DMS53 treated with DMSO at 0.1 percent for 48 hours (cell line): ENCODE measurements around the gene ATAD2B.

ENCODE experiments used
- DNase-seq: peaks from one replicate; lab custom pipeline; 2025; ENCODE audit not compliant: unreplicated experiment; lab: John Stamatoyannopoulos, UW

Gene ATAD2B

GRCh38 chr2:23705771-23706612, 220.9 kb downstream of the ATAD2B start:
- no peak for DNase-seq

DNA sequence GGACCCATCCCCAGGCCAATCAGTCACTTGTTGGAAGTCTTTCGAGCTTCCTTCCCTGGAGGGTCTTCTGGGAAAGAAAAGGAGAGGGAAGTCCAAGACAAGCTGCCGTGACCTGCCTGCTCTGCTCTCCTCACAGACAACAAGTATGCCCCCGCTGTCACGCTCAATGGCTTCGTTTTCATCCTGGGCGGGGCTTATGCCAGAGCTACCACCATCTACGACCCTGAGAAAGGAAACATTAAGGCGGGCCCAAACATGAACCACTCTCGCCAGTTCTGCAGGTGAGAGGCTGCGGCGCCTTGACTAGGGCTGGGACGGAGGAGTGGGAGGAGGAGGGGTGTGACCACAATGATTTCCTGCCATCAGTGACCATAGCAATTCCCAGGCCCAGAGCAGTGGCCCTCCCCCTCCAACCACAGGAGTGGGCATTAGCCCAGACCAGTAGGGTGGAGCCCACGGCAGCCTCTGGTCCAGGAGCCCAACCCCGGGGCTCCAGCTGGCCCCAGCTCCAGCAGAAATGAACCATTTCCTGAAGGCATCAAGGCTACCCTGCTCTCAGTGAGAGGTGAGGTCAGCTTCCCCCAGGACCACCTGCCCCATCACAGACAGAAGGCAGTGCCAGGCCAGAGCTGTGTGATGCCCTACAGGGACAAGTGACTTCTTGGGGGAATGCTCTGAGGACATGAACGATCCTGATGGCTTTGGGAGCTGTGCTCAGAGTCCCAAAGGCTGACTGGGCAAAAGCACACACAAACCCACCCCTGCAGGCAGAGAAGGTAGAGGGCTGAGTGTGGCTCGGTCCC, 223.1 kb downstream of the ATAD2B start:
- DNase-seq: no peak

GRCh38 chr2:23703037-23703582, 223.8 kb downstream of the ATAD2B start:
- DNase-seq: no peak

DNA sequence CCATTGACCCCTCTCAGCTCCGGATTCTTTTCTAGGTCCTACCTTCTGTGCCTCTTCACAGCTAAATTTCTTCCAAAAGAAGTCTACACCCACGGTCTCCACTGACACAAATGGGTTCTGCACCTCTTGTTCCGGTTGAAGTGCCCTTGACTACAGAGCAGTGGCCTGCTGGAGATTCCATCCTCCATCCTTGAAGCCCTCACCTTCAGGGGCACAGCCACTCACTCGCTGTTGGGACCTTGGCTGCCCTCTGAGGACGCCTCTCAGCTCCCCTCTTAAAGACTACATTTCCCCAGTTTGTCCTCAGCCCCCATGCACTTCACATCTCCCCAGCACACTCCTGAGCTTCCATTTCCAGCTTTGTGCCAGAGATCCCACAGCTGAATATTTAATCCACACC, 226.3 kb downstream of the ATAD2B start:
- DNase-seq: no peak

- no peak for DNase-seq
Observed at GRCh38 chr2:23699580-23699925, 227.4 kb downstream of the ATAD2B start.

DNA sequence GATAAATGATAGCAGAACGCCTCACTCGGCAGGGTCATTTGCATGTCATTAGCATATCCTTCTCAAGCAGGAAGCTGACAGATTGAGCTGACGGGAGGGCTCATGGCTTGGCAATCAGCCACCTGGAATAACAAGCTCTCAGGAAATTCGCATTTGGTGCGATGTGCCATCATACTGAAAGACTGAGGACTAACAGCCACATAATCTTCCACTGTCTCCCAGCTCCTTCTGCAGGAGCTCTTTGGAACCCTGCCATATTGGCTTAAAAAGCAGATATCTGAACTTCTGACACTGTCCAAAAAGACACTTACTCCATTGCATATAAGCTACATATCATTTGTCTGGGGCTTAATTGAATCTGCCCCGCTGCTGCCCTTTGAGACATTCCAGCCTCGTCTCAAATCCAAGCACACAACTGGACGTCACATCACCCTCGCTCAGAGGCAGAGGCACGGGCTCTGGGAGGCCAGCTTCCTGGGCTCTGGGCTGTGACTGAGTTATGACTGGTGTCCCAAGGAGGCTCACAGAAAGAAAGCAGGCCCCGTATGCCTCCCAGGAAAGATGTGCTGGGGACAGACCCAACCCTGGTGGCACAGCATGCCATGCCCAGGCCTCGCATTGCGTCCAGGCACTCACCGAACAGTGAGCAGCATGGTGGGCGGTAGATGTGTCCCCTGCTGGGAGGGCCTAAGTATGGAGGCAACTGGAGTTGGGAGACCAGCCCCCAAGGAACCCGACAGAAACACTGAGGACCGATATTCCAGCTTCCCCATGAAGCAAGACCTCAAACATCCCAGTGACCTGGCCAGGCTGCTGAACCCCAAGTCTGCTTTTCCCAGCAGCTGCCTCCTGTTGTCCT, 228.0 kb downstream of the ATAD2B start:
- no peak for DNase-seq
